Left ventricle myocardium inferior (tissue), 1 donor: ENCODE measurements around the gene ATF6B. TPM values are rescaled to one million over a fixed set of nuclear protein-coding genes. Genes with fewer than 3 reads are reported as not detected.
A peak's percentile ranks its signal among the peaks of the same experiment; 100 is the strongest.

Experiments used
- DNase-seq: peaks from one replicate; pipeline ENCODE4 v3.0.0-alpha.2; 2020
- H3K27ac ChIP-seq: fragments of 200-600 bp; replicated peaks from 2 replicates; pipeline ENCODE4 v1.8.0; 2021
- H3K27me3 ChIP-seq: fragments of 200-600 bp; 2 replicates; pipeline ENCODE4 v1.8.0; 2021; ENCODE audit warnings: low read depth
- H3K36me3 ChIP-seq: fragments of 200-600 bp; 2 replicates; pipeline ENCODE4 v1.8.0; 2021
- H3K4me1 ChIP-seq: fragments of 200-600 bp; 2 replicates; pipeline ENCODE4 v1.8.0; 2021
- H3K4me3 ChIP-seq: fragments of 200-600 bp; 2 replicates; pipeline ENCODE4 v1.8.0; 2021; ENCODE audit warnings: mild to moderate bottlenecking, moderate library complexity
- H3K9me3 ChIP-seq: fragments of 200-600 bp; replicated peaks from 2 replicates; pipeline ENCODE4 v1.8.0; 2021
- CTCF ChIP-seq: fragments of 200-600 bp; IDR thresholded peaks from 2 replicates; pipeline ENCODE4 v1.8.0; 2021; ENCODE audit warnings: antibody characterized with exemption, mild to moderate bottlenecking, borderline replicate concordance
- intact Hi-C: fragments of 100-400 bp; cut with micrococcal nuclease; formaldehyde crosslinking; loops from one replicate; pipeline ENCODE4 v1.11.0; 2022
- long read RNA-seq: library from polyadenylated mRNA; unstranded; transcript quantifications from one replicate; pipeline ENCODE4 v2.0.0, GENCODE V29; 2021
- total RNA-seq: library from RNA; stranded (reverse); fragmentation: NEBNext Ultra II Directional; extraction: Animal tissue kit (Norgen Biotek cat#: 25700); gene quantifications from one replicate; pipeline ENCODE4 v1.2.1, GENCODE V29; 2021
- donor health status: DM: no; HTN: yes; CAD: no; lungs with severe emphysema.

ATF6B gene
- 29.1 TPM for total RNA-seq
- long read RNA-seq, partial matches to known transcripts: 0 of 5 reads
- long read RNA-seq, other reads (novel, unspliced or antisense): 3 of 5 reads

- peaks cover 47% of the 10 kb centered on the region for H3K4me1 ChIP-seq
- peak within 1 kb of the TSS; percentile 84 for H3K4me3 ChIP-seq
- peak; percentile 98 for DNase-seq
- no peak for TF ChIP-seq CTCF
- peak within 1 kb of the TSS; percentile 93 for H3K27ac ChIP-seq
- no peaks in the 10 kb centered on the region for H3K9me3 ChIP-seq
- no peaks in the 10 kb centered on the region for H3K27me3 ChIP-seq
- intact Hi-C loops: no loop called here
- H3K36me3 ChIP-seq: peaks cover 37% of the 10 kb centered on the region
Measured at GRCh38 chr6:32127717-32128592, at the start of gene ATF6B. Gene ATF6B (minus strand): TSS chr6:32128246. CDS start chr6:32128207, 39 bp downstream.

DNA sequence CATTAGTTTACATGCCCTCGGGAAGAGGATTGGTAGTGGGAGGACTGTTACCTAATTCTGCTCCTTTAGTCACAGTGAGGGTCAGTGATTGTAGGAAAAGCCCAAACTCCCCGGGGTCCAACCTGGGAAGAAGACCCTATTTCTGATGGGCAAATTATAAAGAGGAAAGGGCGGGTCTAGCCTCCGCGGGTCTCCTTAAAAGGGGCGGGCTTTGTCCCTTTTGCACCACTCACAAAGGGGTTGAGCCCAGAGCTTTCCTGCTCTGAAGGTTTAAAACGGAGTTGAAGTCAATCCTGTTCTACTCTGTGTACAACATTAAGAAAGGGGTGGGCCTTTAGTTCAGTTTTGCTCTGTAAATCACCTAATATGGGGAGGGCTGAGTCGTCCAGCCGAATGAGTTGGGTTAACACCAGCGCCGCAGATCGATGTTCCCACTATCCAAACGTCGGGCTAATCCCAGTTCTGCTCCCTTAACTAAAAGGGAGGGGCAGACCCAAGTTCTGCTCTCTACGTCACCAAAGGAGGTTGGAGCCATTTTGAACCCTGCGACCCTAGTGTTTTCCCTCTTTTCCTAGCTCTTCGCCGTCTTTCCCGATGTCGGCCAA is 49.2 kb upstream of the ATF6B start:
- Histone ChIP-seq H3K36me3 (peaks cover 22% of the 10 kb centered on the region), H3K4me3 (peak overlapping the region; percentile 93), H3K4me1 (peaks cover 70% of the 10 kb centered on the region), H3K9me3 (no peaks in the 10 kb centered on the region), H3K27me3 (no peaks in the 10 kb centered on the region), H3K27ac (peak overlapping the region; percentile 97)
- no peak for TF ChIP-seq CTCF
- intact Hi-C loops: no loop called here
- no peak for DNase-seq

GRCh38 chr6:32176476-32177182 is 48.6 kb upstream of the ATF6B start:
- Histone ChIP-seq H3K9me3 (no peaks in the 10 kb centered on the region), H3K36me3 (peaks cover 21% of the 10 kb centered on the region), H3K4me1 (peaks cover 63% of the 10 kb centered on the region), H3K27me3 (no peaks in the 10 kb centered on the region), H3K27ac (peak overlapping the region; percentile 97), H3K4me3 (peak overlapping the region; percentile 93)
- intact Hi-C loops: no loop called here
- no peak for DNase-seq
- no peak for TF ChIP-seq CTCF

DNA sequence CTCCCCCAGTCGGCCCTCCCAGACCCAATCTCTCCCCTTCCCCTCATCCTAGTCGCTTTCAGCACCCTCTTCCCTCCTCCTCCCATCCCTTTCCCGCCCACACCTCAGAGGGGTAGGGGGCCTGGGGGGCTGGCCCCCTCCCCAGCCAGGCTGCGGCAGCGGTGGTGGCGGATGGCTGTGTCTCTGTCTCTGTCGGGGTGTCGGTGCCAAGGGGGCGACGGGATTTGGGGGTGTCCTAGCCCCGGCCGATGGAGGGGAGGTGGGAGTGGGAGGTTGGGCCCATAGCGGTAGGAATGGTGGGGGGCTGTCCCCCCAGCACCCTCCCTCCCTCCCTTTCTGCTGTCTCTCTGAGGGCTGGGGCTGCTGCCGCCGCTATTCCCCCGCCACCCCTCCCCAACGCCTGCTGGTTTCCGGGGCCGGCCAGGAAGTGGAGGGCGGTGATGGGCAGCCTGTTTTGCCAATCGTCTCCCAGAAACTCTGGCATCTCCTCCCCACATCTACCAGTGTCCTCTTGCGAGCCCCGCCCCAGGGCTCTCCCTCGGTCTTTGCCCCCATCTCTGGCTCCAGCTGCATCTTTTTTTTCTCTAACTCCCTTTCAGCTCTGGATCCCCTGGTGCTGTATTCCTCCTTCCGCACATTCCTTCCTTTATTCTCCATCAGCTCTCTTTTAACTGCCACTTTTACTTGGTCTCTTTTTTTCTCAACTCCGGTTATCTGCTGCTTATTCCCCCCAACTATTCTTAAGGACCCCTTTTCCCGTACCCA is 47.8 kb upstream of the ATF6B start, which contains the start of gene AGPAT1:
TSS of gene AGPAT1 (minus strand) at position 374 of the 765 bp plus-strand sequence. CDS start 4,588 bp downstream, outside the sequence.
- Histone ChIP-seq H3K36me3 (peaks cover 17% of the 10 kb centered on the region), H3K4me1 (peaks cover 56% of the 10 kb centered on the region), H3K27me3 (no peaks in the 10 kb centered on the region), H3K4me3 (peak within 1 kb of the TSS; percentile 93), H3K27ac (peak within 1 kb of the TSS; percentile 97), H3K9me3 (no peaks in the 10 kb centered on the region)
- DNase-seq: peak; percentile 99
- intact Hi-C loops: no loop called here
- TF ChIP-seq CTCF: no peak

DNA sequence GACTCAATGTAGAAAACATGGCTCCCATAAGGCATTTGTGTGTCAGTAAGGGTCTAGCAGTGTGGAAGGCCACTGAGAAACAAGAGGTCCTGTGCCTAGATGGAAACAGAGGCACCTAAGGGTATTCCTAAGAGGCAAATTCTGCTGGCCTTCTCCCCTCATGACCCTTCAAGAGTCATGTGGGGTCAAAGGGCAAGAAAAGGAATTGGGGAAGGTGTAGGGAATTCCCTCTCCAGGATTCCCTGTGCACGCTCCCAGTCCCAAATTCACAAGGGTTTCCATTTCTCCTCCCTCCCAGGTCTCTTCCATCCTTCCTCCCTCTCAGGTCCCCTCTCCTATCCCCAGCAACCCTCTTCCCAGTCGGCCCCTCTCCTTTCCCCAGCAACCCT is 47.3 kb upstream of the ATF6B start:
- peak overlapping the region; percentile 97 for H3K27ac ChIP-seq
- H3K4me1 ChIP-seq: peaks cover 53% of the 10 kb centered on the region
- peaks cover 18% of the 10 kb centered on the region for H3K36me3 ChIP-seq
- TF ChIP-seq CTCF: no peak
- no peaks in the 10 kb centered on the region for H3K27me3 ChIP-seq
- H3K9me3 ChIP-seq: no peaks in the 10 kb centered on the region
- H3K4me3 ChIP-seq: peak overlapping the region; percentile 93
- no peak for DNase-seq
- intact Hi-C loops: no loop called here
